Measurements from ENCODE around the gene PCP2. TPM values are rescaled to one million over a fixed set of nuclear protein-coding genes. Genes with fewer than 3 reads are reported as not detected.

Gene PCP2
- total RNA-seq, 1 experiment from 2014 or later = not detected

GRCh38 chr19:7654401-7654800, 20.9 kb upstream of the PCP2 start:
- H3K4me2 ChIP-seq (ENCODE audit: insufficient read depth, insufficient read length, low read length) = no peak overlapping the region
- H3K79me2 ChIP-seq (ENCODE audit: insufficient read depth, low read length) = no peaks in the 10 kb centered on the region
- H3K79me1 ChIP-seq (ENCODE audit: insufficient read depth, low read depth, low read length, poor library complexity, severe bottlenecking) = no peaks in the 10 kb centered on the region
- H3K27ac Mint-ChIP-seq = no peak overlapping the region
- no peaks in the 10 kb centered on the region for H3K9me3 ChIP-seq (ENCODE audit: control insufficient read depth, low read depth, low read length)
- H3K36me3 Mint-ChIP-seq (ENCODE audit: insufficient read depth in 1 of 3, low read depth in 3 of 3) = no peaks in the 10 kb centered on the region
- H2BK20ac ChIP-seq (ENCODE audit: low read depth, low read length, poor library complexity, severe bottlenecking) = no peak overlapping the region
- H3K9ac ChIP-seq (ENCODE audit: extremely low read depth, insufficient read length, low read length) = no peak overlapping the region
- H3K14ac ChIP-seq (ENCODE audit: insufficient read depth, low read length) = no peak overlapping the region
- H3K18ac ChIP-seq (ENCODE audit: insufficient read length, low read depth, low read length) = no peak overlapping the region
- H3K27me3 Mint-ChIP-seq (ENCODE audit: low read depth) = peaks cover 89% of the 10 kb centered on the region
- no peaks in the 10 kb centered on the region for H3K23me2 ChIP-seq (ENCODE audit: insufficient read length, low read depth, low read length, poor library complexity, severe bottlenecking)
- H4K20me1 ChIP-seq (ENCODE audit: control insufficient read depth, insufficient read depth, insufficient read length) = no peaks in the 10 kb centered on the region
- no peak overlapping the region for H4K5ac ChIP-seq (ENCODE audit: insufficient read length, low read depth, low read length)
- H3K27me3 ChIP-seq (ENCODE audit: insufficient read depth, low read length) = peaks cover 4% of the 10 kb centered on the region; the same call in 1 of the 2 replicates
- H2BK5ac ChIP-seq (ENCODE audit: insufficient read length, low read length) = no peak overlapping the region
- H3K27ac ChIP-seq (ENCODE audit: insufficient read length, low read depth, low read length) = no peak overlapping the region
- H3K56ac ChIP-seq (ENCODE audit: insufficient read length, low read depth, low read length) = no peak overlapping the region
- no CpG with 5 or more reads among the region's 8 CpGs for WGBS (ENCODE audit: extremely low coverage, insufficient read length, low lambda C conversion rate)
- no peak overlapping the region for H2BK120ac ChIP-seq (ENCODE audit: low read depth, low read length, poor library complexity, severe bottlenecking)
- H4K8ac ChIP-seq (replicated peaks; ENCODE audit: insufficient read length, low read depth, low read length) = no peak overlapping the region
- no peak overlapping the region for H2BK15ac ChIP-seq (ENCODE audit: low read depth, low read length)
- no peak overlapping the region for H3K4me3 Mint-ChIP-seq
- no peaks in the 10 kb centered on the region for H3K4me1 ChIP-seq (ENCODE audit: insufficient read depth, low read length)
- no peak overlapping the region for H4K91ac ChIP-seq (ENCODE audit: insufficient read length, low read depth, low read length)
- no peak overlapping the region for H2AFZ ChIP-seq (ENCODE audit: low read length)
- peaks cover 0 to 3% of the 10 kb centered on the region in 2 experiments; a peak in 2 of 5 replicates for H3K9me3 Mint-ChIP-seq
- no peak overlapping the region for H2AK5ac ChIP-seq (ENCODE audit: insufficient read length, low read length)
- no peak for TF ChIP-seq CTCF (conservative IDR thresholded peaks at IDR 0.05)
- DNase-seq = no peak
- H3K23ac ChIP-seq (ENCODE audit: insufficient read length, low read depth, low read length) = no peak overlapping the region
- H3K4me1 Mint-ChIP-seq = peaks cover 3 to 6% of the 10 kb centered on the region in 2 experiments
- H2BK12ac ChIP-seq (ENCODE audit: insufficient read length, low read depth, low read length) = no peak overlapping the region
- H3K4ac ChIP-seq (ENCODE audit: low read depth, low read length) = no peak overlapping the region
- H3T11ph ChIP-seq (ENCODE audit: low read length) = no peak overlapping the region
